ENCODE results near the gene PARVB. TPM values are rescaled to one million over a fixed set of nuclear protein-coding genes. Genes with fewer than 3 reads are reported as not detected.
A peak's percentile ranks its signal among the peaks of the same experiment; 100 is the strongest.

Gene PARVB
- total RNA-seq, 4 donors from 2014 or later = 3.3 to 20.8 (median 11.7) TPM

- WGBS, 2 donors = 77 to 78% methylated on average over 5 to 6 of the region's 6 CpGs
- no peak overlapping the region for H3K4me3 ChIP-seq
- no peaks in the 10 kb centered on the region for H3K9me3 ChIP-seq
- H3K27me3 ChIP-seq = peaks cover 0 to 59% (median 0%) of the 10 kb centered on the region in 4 donors
- no peaks in the 10 kb centered on the region for H3K36me3 ChIP-seq
- no peak for DNase-seq
- no peak overlapping the region for H3K27ac ChIP-seq
- peaks cover 0 to 3% (median 0%) of the 10 kb centered on the region in 3 donors for H3K4me1 ChIP-seq
- intact Hi-C loops (cut with DNase I) = no loop called here
- TF ChIP-seq CTCF (IDR thresholded peaks at IDR 0.05) (no peak), POLR2A (IDR thresholded peaks at IDR 0.05) (no peak)
Measured at GRCh38 chr22:44179989-44180705, 156.0 kb downstream of the PARVB start.

- Histone ChIP-seq H3K4me1 (peaks cover 0 to 3% (median 0%) of the 10 kb centered on the region in 3 donors), H3K27me3 (peaks cover 0 to 61% (median 0%) of the 10 kb centered on the region in 4 donors), H3K9me3 (no peaks in the 10 kb centered on the region), H3K27ac (peak within 1 kb of the TSS; percentile 45 to 76 (median 70)), H3K4me3 (peak within 1 kb of the TSS; percentile 16 to 59 (median 36)), H3K36me3 (no peaks in the 10 kb centered on the region)
- 46 to 47% methylated on average over 5 of the region's 5 CpGs for WGBS, 2 donors
- TF ChIP-seq CTCF (IDR thresholded peaks at IDR 0.05) = no peak
- TF ChIP-seq POLR2A (IDR thresholded peaks at IDR 0.05) = no peak
- DNase-seq = no peak
- intact Hi-C loops (cut with DNase I) = no loop called here
Measured at GRCh38 chr22:44180706-44181032, 156.6 kb downstream of the PARVB start, which contains the start of gene PARVG. Gene PARVG, plus strand, starts transcription at chr22:44180925. Its CDS starts 2,405 bp downstream, at chr22:44183330.

- Histone ChIP-seq H3K27ac (peak overlapping the region; percentile 45 to 76 (median 70)), H3K9me3 (no peaks in the 10 kb centered on the region), H3K4me1 (peaks cover 0 to 3% (median 0%) of the 10 kb centered on the region in 3 donors), H3K27me3 (peaks cover 0 to 63% (median 0%) of the 10 kb centered on the region in 4 donors), H3K36me3 (no peaks in the 10 kb centered on the region), H3K4me3 (peak overlapping the region; percentile 16 to 59 (median 36))
- no peak for DNase-seq
- intact Hi-C loops (cut with DNase I) = no loop called here
- WGBS, 2 donors = 60 to 70% methylated on average over 10 to 17 of the region's 40 CpGs
- TF ChIP-seq CTCF (IDR thresholded peaks at IDR 0.05) = no peak
- peak in 1 of 4 donors; percentile 5 for TF ChIP-seq POLR2A (IDR thresholded peaks at IDR 0.05)
Measured at GRCh38 chr22:44181033-44181911, 157.2 kb downstream of the PARVB start.

GRCh38 chr22:44181912-44182587 is 157.9 kb downstream of the PARVB start:
- Histone ChIP-seq H3K36me3 (no peaks in the 10 kb centered on the region), H3K27me3 (peaks cover 0 to 65% (median 0%) of the 10 kb centered on the region in 4 donors), H3K4me3 (peak overlapping the region; percentile 16 to 59 (median 36)), H3K9me3 (no peaks in the 10 kb centered on the region), H3K27ac (peak overlapping the region; percentile 45 to 76 (median 70)), H3K4me1 (peaks cover 0 to 3% (median 0%) of the 10 kb centered on the region in 3 donors)
- TF ChIP-seq POLR2A (IDR thresholded peaks at IDR 0.05) = no peak
- no peak for TF ChIP-seq CTCF (IDR thresholded peaks at IDR 0.05)
- intact Hi-C loops (cut with DNase I) = no loop called here
- 63 to 90% methylated on average over 2 to 12 of the region's 17 CpGs for WGBS, 2 donors
- no peak for DNase-seq

Data from esophagus squamous epithelium (tissue), 5 donors.